GM12878 (cell line): ENCODE data around the gene ABCA10.

Source experiments
- BMI1 ChIP-seq: fragments of 450-650 bp; IDR thresholded peaks from 2 replicates; pipeline ENCODE4 v1.6.1; 2016; ENCODE audit warnings: mild to moderate bottlenecking, moderate library complexity, borderline replicate concordance
- CTCF ChIP-seq, 3 experiments: IDR thresholded peaks in 2 of 3; conservative IDR thresholded peaks in 1 of 3; 2 replicates each; pipeline ENCODE4 v1.5.1; 2011; ENCODE audit warnings: low read depth in 3 of 3, low read length in 3 of 3, mild to moderate bottlenecking in 3 of 3, control low read depth in 2 of 3, moderate library complexity in 2 of 3, inconsistent platforms in 1 of 3, mixed read lengths in 1 of 3; ENCODE audit not compliant: control insufficient read depth in 2 of 3, insufficient read depth in 1 of 3; ENCODE audit errors: extremely low read depth in 1 of 3
- EGR1 ChIP-seq, 2 experiments: IDR thresholded peaks; 1 replicate in 1 of 2; 2 replicates in 1 of 2; pipeline ENCODE4 v1.6.1; 2011 to 2012; ENCODE audit warnings: low read depth in 2 of 2, low read length in 2 of 2, borderline replicate concordance in 1 of 2, mild to moderate bottlenecking in 1 of 2, moderate library complexity in 1 of 2
- ELK1 ChIP-seq: IDR thresholded peaks from 2 replicates; pipeline ENCODE4 v1.6.1; 2012; ENCODE audit warnings: low read depth, low read length, improper control_type of control experiment
- EP300 ChIP-seq, 2 experiments: fragments of 150-350 bp in 1 of 2; IDR thresholded peaks; 2 replicates each; pipeline ENCODE4 v1.6.1; 2011 to 2012; ENCODE audit warnings: low read depth in 2 of 2, low read length in 2 of 2, borderline replicate concordance in 1 of 2, improper control_type of control experiment in 1 of 2, inconsistent platforms in 1 of 2; ENCODE audit not compliant: control insufficient read depth in 1 of 2
- FOXK2 ChIP-seq: fragments of 450-650 bp; IDR thresholded peaks from 2 replicates; pipeline ENCODE4 v1.6.1; 2017; ENCODE audit warnings: mild to moderate bottlenecking, moderate library complexity
- MAX ChIP-seq: IDR thresholded peaks from 2 replicates; pipeline ENCODE4 v1.6.1; 2012; ENCODE audit warnings: low read depth, low read length, improper control_type of control experiment
- PBX3 ChIP-seq: IDR thresholded peaks from 2 replicates; pipeline ENCODE4 v1.6.1; 2011; ENCODE audit warnings: mild to moderate bottlenecking, low read depth, low read length, moderate library complexity; ENCODE audit not compliant: insufficient replicate concordance
- PKNOX1 ChIP-seq: fragments of 450-650 bp; IDR thresholded peaks from 2 replicates; pipeline ENCODE4 v1.6.1; 2016; ENCODE audit warnings: mild to moderate bottlenecking
- POLR2A ChIP-seq: IDR thresholded peaks from 2 replicates; pipeline ENCODE4 v1.6.1; 2011; ENCODE audit warnings: low read depth, mild to moderate bottlenecking, low read length
- SRF ChIP-seq, 2 experiments: IDR thresholded peaks; 2 replicates each; pipeline ENCODE4 v1.6.1; 2011; ENCODE audit warnings: low read depth in 2 of 2, low read length in 2 of 2, mild to moderate bottlenecking in 1 of 2, moderate library complexity in 1 of 2
- TCF12 ChIP-seq: IDR thresholded peaks from 2 replicates; pipeline ENCODE4 v1.6.1; 2011; ENCODE audit warnings: low read depth, mild to moderate bottlenecking, low read length
- ZBTB33 ChIP-seq: fragments of 450-650 bp; IDR thresholded peaks from 2 replicates; pipeline ENCODE4 v1.6.1; 2017; ENCODE audit warnings: mild to moderate bottlenecking

- TF ChIP-seq CTCF (IDR thresholded peaks at IDR 0.05 in 2 of 3, conservative IDR thresholded peaks at IDR 0.05 in 1 of 3; ENCODE audit: control insufficient read depth in 2 of 3, extremely low read depth in 1 of 3, insufficient read depth in 1 of 3, low read depth in 3 of 3, low read length in 3 of 3) (no peak), SRF (IDR thresholded peaks at IDR 0.05; ENCODE audit: low read depth in 2 of 2, low read length in 2 of 2) (no peak), ELK1 (no peak), FOXK2 (no peak), PKNOX1 (no peak), POLR2A (no peak), EGR1 (IDR thresholded peaks at IDR 0.05; ENCODE audit: borderline replicate concordance in 1 of 2, low read depth in 2 of 2, low read length in 2 of 2) (no peak), EP300 (IDR thresholded peaks at IDR 0.05; ENCODE audit: borderline replicate concordance in 1 of 2, control insufficient read depth in 1 of 2, low read depth in 2 of 2, low read length in 2 of 2) (no peak), TCF12 (no peak), BMI1 (no peak), ZBTB33 (no peak), PBX3 (no peak), MAX (no peak)
Measured at GRCh38 chr17:69143151-69143550, 85.5 kb downstream of the ABCA10 start.
